ENCODE data around the gene ZFAND6.

The ZFAND6 gene

GRCh38 chr15:80052597-80053304, 6.7 kb upstream of the ZFAND6 start:
- no peak for DNase-seq (ENCODE audit: low read depth in 2 of 2)

GRCh38 chr15:80055933-80056332, 3.5 kb upstream of the ZFAND6 start:
- DNase-seq (ENCODE audit: low read depth in 2 of 2) = no peak

- DNase-seq (ENCODE audit: low read depth in 2 of 2) = no peak
Measured at GRCh38 chr15:80058044-80058443, 1.4 kb upstream of the ZFAND6 start.

GRCh38 chr15:80059786-80060355, 395 bp downstream of the ZFAND6 start:
- DNase-seq (ENCODE audit: low read depth in 2 of 2) = peak; percentile 26 to 78

GRCh38 chr15:80060356-80061006, 1.0 kb downstream of the ZFAND6 start:
- peak in 1 of 2 donors; percentile 13 for DNase-seq (ENCODE audit: low read depth in 2 of 2)

- no peak for DNase-seq (ENCODE audit: low read depth in 2 of 2)
Measured at GRCh38 chr15:80061582-80061981, 2.1 kb downstream of the ZFAND6 start.

GRCh38 chr15:80066912-80067311, 7.4 kb downstream of the ZFAND6 start:
- no peak for DNase-seq (ENCODE audit: low read depth in 2 of 2)

GRCh38 chr15:80068578-80068977, 9.1 kb downstream of the ZFAND6 start:
- no peak for DNase-seq (ENCODE audit: low read depth in 2 of 2)

GRCh38 chr15:80070840-80071239, 11.4 kb downstream of the ZFAND6 start:
- DNase-seq (ENCODE audit: low read depth in 2 of 2) = no peak

- DNase-seq (ENCODE audit: low read depth in 2 of 2) = no peak
Measured at GRCh38 chr15:80071652-80072051, 12.2 kb downstream of the ZFAND6 start.

- DNase-seq (ENCODE audit: low read depth in 2 of 2) = no peak
Measured at GRCh38 chr15:80072285-80072994, 13.0 kb downstream of the ZFAND6 start.

GRCh38 chr15:80073197-80073596, 13.7 kb downstream of the ZFAND6 start:
- DNase-seq (ENCODE audit: low read depth in 2 of 2) = no peak

GRCh38 chr15:80076321-80077318, 17.1 kb downstream of the ZFAND6 start:
- no peak for DNase-seq (ENCODE audit: low read depth in 2 of 2)

GRCh38 chr15:80081390-80081789, 21.9 kb downstream of the ZFAND6 start:
- no peak for DNase-seq (ENCODE audit: low read depth in 2 of 2)

- no peak for DNase-seq (ENCODE audit: low read depth in 2 of 2)
Measured at GRCh38 chr15:80087104-80087503, 27.6 kb downstream of the ZFAND6 start.

- no peak for DNase-seq (ENCODE audit: low read depth in 2 of 2)
Measured at GRCh38 chr15:80090041-80090440, 30.6 kb downstream of the ZFAND6 start.

GRCh38 chr15:80090879-80091503, 31.5 kb downstream of the ZFAND6 start:
- no peak for DNase-seq (ENCODE audit: low read depth in 2 of 2)

GRCh38 chr15:80093854-80094418, 34.5 kb downstream of the ZFAND6 start:
- DNase-seq (ENCODE audit: low read depth in 2 of 2) = no peak

- DNase-seq (ENCODE audit: low read depth in 2 of 2) = no peak
Measured at GRCh38 chr15:80095511-80095910, 36.0 kb downstream of the ZFAND6 start.

- no peak for DNase-seq (ENCODE audit: low read depth in 2 of 2)
Measured at GRCh38 chr15:80095969-80096368, 36.5 kb downstream of the ZFAND6 start.

Measured in stimulated activated CD8-positive, alpha-beta memory T cell treated with anti-CD3 and anti-CD28 coated beads, Interleukin-7, amount 100 ng/mL, for 4 hours (primary cell).